K562 (cell line): ENCODE results near the gene TRNT1. TPM values are rescaled to one million over a fixed set of nuclear protein-coding genes. Genes with fewer than 3 reads are reported as not detected.
A peak's percentile ranks its signal among the peaks of the same experiment; 100 is the strongest.

Source experiments
- ATAC-seq: fragments of 200-7000 bp; cut with Tn5 transposase; 3 replicates; pipeline ENCODE4 v1.9.1; 2020; ENCODE audit warnings: moderate library complexity
- BruUV-seq: library from RNA; stranded (reverse); fragments of 400-500 nt; replicated peaks from 2 replicates; lab custom pipeline; 2021; lab: Mats Ljungman, UMichigan
- CTCF ChIA-PET: fragments of 300-600 bp; formaldehyde crosslinking; extraction: SDS; loops from one replicate; lab custom pipeline; 2021; ENCODE audit warnings: low intra/inter-chr PET ratio; lab: Yijun Ruan, JAX
- POLR2A ChIA-PET: fragments of 300-600, 350-650 bp; sonication (Branson Sonifier 250); formaldehyde crosslinking; extraction: SDS; loops from one replicate; lab custom pipeline; 2021; ENCODE audit warnings: antibody characterized with exemption, inconsistent platforms; lab: Yijun Ruan, JAX
- DNase-seq, 4 experiments: peaks; one replicate each; pipeline versions ENCODE4 v3.0.0 to v3.0.0-alpha.2; 2011 to 2018; ENCODE audit warnings: low spot score in 3 of 4, mixed read lengths in 3 of 4; ENCODE audit errors: extremely low read depth in 1 of 4
- FAIRE-seq: peaks from 2 replicates; lab custom pipeline; 2011; peaks lifted over from hg19 to GRCh38; lab: Jason Lieb, UNC
- H2AFZ ChIP-seq: 2 replicates; pipeline ENCODE4 v1.6.0; 2011; ENCODE audit warnings: low read depth, low read length, control low read depth, inconsistent platforms
- H3K27ac ChIP-seq: fragments of 200-600 bp; 3 replicates; pipeline ENCODE4 v1.8.0; 2011; ENCODE audit warnings: low read depth, mild to moderate bottlenecking, control low read depth, inconsistent platforms, low read length, moderate library complexity, mixed read lengths; ENCODE audit errors: extremely low read depth
- H3K27me3 ChIP-seq, 2 experiments: fragments of 300-600 bp in 1 of 2; 2 replicates in 1 of 2; 3 replicates in 1 of 2; pipeline versions ENCODE4 v1.6.0 to v1.8.0; 2011; ENCODE audit warnings: inconsistent platforms in 2 of 2, low read length in 2 of 2, mild to moderate bottlenecking in 1 of 2, mixed read lengths in 1 of 2, moderate library complexity in 1 of 2; ENCODE audit not compliant: control insufficient read depth in 2 of 2, insufficient read depth in 2 of 2
- H3K36me3 ChIP-seq: fragments of 300-600 bp; 3 replicates; pipeline ENCODE4 v1.8.0; 2011; ENCODE audit warnings: mild to moderate bottlenecking, low read length, inconsistent platforms; ENCODE audit not compliant: control insufficient read depth, insufficient read depth
- H3K4me1 ChIP-seq, 2 experiments: fragments of 200-600 bp in 1 of 2; replicated peaks in 1 of 2; 2 replicates in 1 of 2; 3 replicates in 1 of 2; pipeline versions ENCODE4 v1.5.1 to v1.8.0; 2011; ENCODE audit warnings: inconsistent platforms in 2 of 2, low read length in 2 of 2, mild to moderate bottlenecking in 1 of 2, mixed read lengths in 1 of 2, moderate library complexity in 1 of 2; ENCODE audit not compliant: control insufficient read depth in 2 of 2, insufficient read depth in 2 of 2
- H3K4me2 ChIP-seq: 2 replicates; pipeline ENCODE4 v1.6.1; 2011; ENCODE audit warnings: low read length, control low read depth, inconsistent platforms, mixed read lengths; ENCODE audit not compliant: insufficient read depth
- H3K4me3 ChIP-seq: fragments of 200-600 bp; sonication (generic), shearing (Covaris generic); 2 replicates; pipeline ENCODE4 v1.5.1; 2016; ENCODE audit warnings: control low read depth, inconsistent platforms
- H3K79me2 ChIP-seq: fragments of 200-600 bp; 3 replicates; pipeline ENCODE4 v1.8.0; 2011; ENCODE audit warnings: low read length, inconsistent platforms; ENCODE audit not compliant: control insufficient read depth, insufficient read depth
- H3K9ac ChIP-seq, 2 experiments: 2 replicates each; pipeline versions ENCODE4 v1.6.0 to v1.6.1; 2011; ENCODE audit warnings: low read depth in 2 of 2, low read length in 2 of 2, control low read depth in 1 of 2, inconsistent platforms in 1 of 2, mild to moderate bottlenecking in 1 of 2, mixed read lengths in 1 of 2; ENCODE audit not compliant: insufficient read depth in 1 of 2
- H3K9me1 ChIP-seq: one replicate; pipeline ENCODE4 v1.6.0; 2011; ENCODE audit warnings: inconsistent platforms, mild to moderate bottlenecking, low read length, moderate library complexity; ENCODE audit not compliant: control insufficient read depth, insufficient read depth
- H3K9me3 ChIP-seq: replicated peaks from 2 replicates; pipeline ENCODE4 v1.5.1; 2011; ENCODE audit warnings: low read depth, low read length, inconsistent platforms; ENCODE audit not compliant: control insufficient read depth, insufficient read depth
- H4K20me1 ChIP-seq: replicated peaks from 2 replicates; pipeline ENCODE4 v1.6.1; 2011; ENCODE audit warnings: low read length, inconsistent platforms, mixed read lengths; ENCODE audit not compliant: control insufficient read depth, insufficient read depth
- CBFA2T2 ChIP-seq: fragments of 450-650 bp; conservative IDR thresholded peaks from 2 replicates; pipeline ENCODE4 v1.6.1; 2017; ENCODE audit warnings: mild to moderate bottlenecking
- CBX8 ChIP-seq: fragments of 200-600 bp; sonication (generic); IDR thresholded peaks from 2 replicates; pipeline ENCODE4 v1.6.1; 2012; ENCODE audit warnings: borderline replicate concordance, mixed run types, low read depth, mild to moderate bottlenecking, moderate library complexity, mixed read lengths, low read length, control low read depth, inconsistent platforms; ENCODE audit not compliant: poor library complexity, severe bottlenecking; ENCODE audit errors: extremely low read depth
- CTBP1 ChIP-seq: fragments of 450-650 bp; IDR thresholded peaks from 2 replicates; pipeline ENCODE4 v1.6.1; 2016; ENCODE audit warnings: borderline replicate concordance
- ETV1 ChIP-seq: fragments of 450-650 bp; conservative IDR thresholded peaks from 2 replicates; pipeline ENCODE4 v1.6.1; 2016; ENCODE audit warnings: missing genetic modification characterization, control low read depth, low read depth, missing compliant biosample characterization
- FOSL1 ChIP-seq: fragments of 200-800 bp; sonication (Bioruptor generic); conservative IDR thresholded peaks from 2 replicates; pipeline ENCODE4 v1.6.1; 2016; ENCODE audit warnings: missing genetic modification characterization, missing compliant biosample characterization
- GABPB2 ChIP-seq: fragments of 250-450 bp; sonication (Bioruptor Pico); conservative IDR thresholded peaks from 2 replicates; pipeline ENCODE4 v1.5.1; 2021; ENCODE audit warnings: mild to moderate bottlenecking
- KDM1A ChIP-seq, 2 experiments: fragments of 450-650 bp; IDR thresholded peaks; 2 replicates each; pipeline ENCODE4 v1.6.1; 2016; ENCODE audit warnings: mild to moderate bottlenecking in 2 of 2
- L3MBTL2 ChIP-seq: fragments of 450-650 bp; IDR thresholded peaks from 2 replicates; pipeline ENCODE4 v1.6.1; 2016; ENCODE audit warnings: mild to moderate bottlenecking, moderate library complexity
- PKNOX1 ChIP-seq: fragments of 450-650 bp; IDR thresholded peaks from 2 replicates; pipeline ENCODE4 v1.6.1; 2016
- PML ChIP-seq: IDR thresholded peaks from 2 replicates; pipeline ENCODE4 v1.6.1; 2012; ENCODE audit warnings: low read length, inconsistent platforms
- POLR2AphosphoS5 ChIP-seq: IDR thresholded peaks from 2 replicates; pipeline ENCODE4 v1.6.1; 2011; ENCODE audit warnings: mild to moderate bottlenecking, low read depth, low read length, moderate library complexity; ENCODE audit not compliant: control insufficient read depth, insufficient read depth
- RBM15 ChIP-seq: fragments of 200-400 bp; formaldehyde crosslinking; IDR thresholded peaks from 2 replicates; pipeline ENCODE4 v1.6.1; 2018; ENCODE audit warnings: mild to moderate bottlenecking, low read length, moderate library complexity; ENCODE audit not compliant: insufficient read depth
- RBM25 ChIP-seq: fragments of 200-400 bp; formaldehyde crosslinking; IDR thresholded peaks from 2 replicates; pipeline ENCODE4 v1.6.1; 2018; ENCODE audit warnings: low read length, low read depth, moderate library complexity; ENCODE audit not compliant: severe bottlenecking
- RCOR1 ChIP-seq, 2 experiments: IDR thresholded peaks; 2 replicates each; pipeline ENCODE4 v1.6.1; 2012; ENCODE audit warnings: low read depth in 2 of 2, low read length in 2 of 2, borderline replicate concordance in 1 of 2, improper control_type of control experiment in 1 of 2
- TSC22D4 ChIP-seq: fragments of 450-650 bp; IDR thresholded peaks from 2 replicates; pipeline ENCODE4 v1.6.1; 2016; ENCODE audit warnings: missing genetic modification characterization, missing biosample characterization, control low read depth
- ZNF175 ChIP-seq: fragments of 200-800 bp; sonication (Bioruptor generic); IDR thresholded peaks from 2 replicates; pipeline ENCODE4 v1.6.1; 2016; ENCODE audit warnings: low read depth, mild to moderate bottlenecking, missing genetic modification characterization, missing compliant biosample characterization
- WGBS: fragments of 100-300 bp; shearing (Covaris generic); methylation state at CpG from one replicate; pipeline ENCODE4 v1.1.6; 2016; ENCODE audit warnings: low coverage, mixed read lengths; ENCODE audit not compliant: insufficient coverage; ENCODE audit errors: missing lambda C conversion rate; 5-methylcytosine and 5-hydroxymethylcytosine counted together
- in situ Hi-C: fragments of 300-500 bp; cut with MboI; formaldehyde crosslinking; loops from 4 replicates; pipeline ENCODE4 v1.15.0; 2018; ENCODE audit warnings: inconsistent platforms, mixed read lengths
- intact Hi-C: fragments of 100-400 bp; cut with micrococcal nuclease; formaldehyde crosslinking; loops from 2 replicates; pipeline ENCODE4 v1.14.2; 2022
- polyA plus RNA-seq, 8 experiments: library from polyadenylated mRNA; depleted of rRNA in 4 of 8; stranded (reverse) in 5 of 8; unstranded in 3 of 8; fragments of >200 nt; fragmentation: Nextera tagmentation in 2 of 8; fragmentation: Illumina TruSeq in 1 of 8; extraction: Ambion mirVana in 2 of 8; extraction: Trizol in 1 of 8; gene quantifications; 2 replicates each; pipeline versions ENCODE4 v1.2.1 to v1.2.3, GENCODE V29; 2011 to 2014; ENCODE audit warnings: inconsistent platforms in 1 of 8, missing spikeins in 1 of 8
- total RNA-seq, 7 experiments: library from RNA; depleted of rRNA in 6 of 7; stranded (reverse); fragments of >200 nt in 6 of 7; fragmentation: Illumina TruSeq in 2 of 7; extraction: Trizol in 2 of 7; gene quantifications; 2 replicates each; pipeline versions ENCODE4 v1.2.1 to v1.2.3, GENCODE V29; 2011 to 2021; ENCODE audit warnings: low replicate concordance in 1 of 7
- TF ChIP-seq, protein P1 (sequence below): fragments of 450-650 bp; formaldehyde crosslinking; IDR thresholded peaks from 2 replicates; pipeline ENCODE4 v1.4.0; 2020; ENCODE audit warnings: mild to moderate bottlenecking, moderate library complexity
- TF ChIP-seq, protein P2 (sequence below): fragments of 450-650 bp; IDR thresholded peaks from 2 replicates; pipeline ENCODE4 v1.6.1; 2014; ENCODE audit warnings: low read depth, mild to moderate bottlenecking, moderate library complexity, borderline replicate concordance

The TRNT1 gene
- total and polyA plus RNA-seq, 9 of the 15 experiments (the other 6 are each of a cell fraction or from before 2014, with no cell fraction given) = 38.1 to 58.2 (median 47.4) TPM

- ChIA-PET POLR2A (interaction anchor here (0.9 to 2.1 kb wide), 3 partner anchors 13 to 1096 kb away, joined by 4 to 5 read pairs (median 5); partner anchors contain the start of gene CRBN), CTCF (no interaction called here)
- Histone ChIP-seq H2AFZ (peak overlapping the region; percentile 79), H3K9ac (no peak overlapping the region; a peak in 1 of 4 replicates), H3K79me2 (no peaks in the 10 kb centered on the region), H3K36me3 (no peaks in the 10 kb centered on the region), H3K9me1 (no peaks in the 10 kb centered on the region), H4K20me1 (no peaks in the 10 kb centered on the region), H3K9me3 (no peaks in the 10 kb centered on the region), H3K27me3 (no peaks in the 10 kb centered on the region), H3K4me2 (peak overlapping the region; percentile 62), H3K4me1 (peaks cover 0 to 43% of the 10 kb centered on the region in 2 experiments; a peak in 3 of 5 replicates), H3K27ac (peak overlapping the region; percentile 27), H3K4me3 (no peak overlapping the region)
- ATAC-seq (peak; percentile 82), FAIRE-seq (peak; percentile 91), DNase-seq (peak; percentile 46 to 86 (median 63))
- 3% methylated on average over 4 of the region's 4 CpGs for WGBS
- BruUV-seq = no TSS peak
- in situ Hi-C loops = no loop called here
- intact Hi-C loops = loop anchor here (2.0 kb wide), 1 partner anchor 809 kb away; no protein-coding TSS in a partner anchor
- peak; percentile 41; the same call in 1 of the 2 replicates for TF ChIP-seq CTBP1
- TF ChIP-seq, protein P1, sequence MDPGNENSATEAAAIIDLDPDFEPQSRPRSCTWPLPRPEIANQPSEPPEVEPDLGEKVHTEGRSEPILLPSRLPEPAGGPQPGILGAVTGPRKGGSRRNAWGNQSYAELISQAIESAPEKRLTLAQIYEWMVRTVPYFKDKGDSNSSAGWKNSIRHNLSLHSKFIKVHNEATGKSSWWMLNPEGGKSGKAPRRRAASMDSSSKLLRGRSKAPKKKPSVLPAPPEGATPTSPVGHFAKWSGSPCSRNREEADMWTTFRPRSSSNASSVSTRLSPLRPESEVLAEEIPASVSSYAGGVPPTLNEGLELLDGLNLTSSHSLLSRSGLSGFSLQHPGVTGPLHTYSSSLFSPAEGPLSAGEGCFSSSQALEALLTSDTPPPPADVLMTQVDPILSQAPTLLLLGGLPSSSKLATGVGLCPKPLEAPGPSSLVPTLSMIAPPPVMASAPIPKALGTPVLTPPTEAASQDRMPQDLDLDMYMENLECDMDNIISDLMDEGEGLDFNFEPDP (CRISPR knock-in tag) = no peak
- 0 out of 2 replicates have a peak, but pooled peaks have one; percentile 34 for TF ChIP-seq FOSL1
- peak; percentile 62 for TF ChIP-seq ZNF175
- TF ChIP-seq ETV1 (tag) = peak; percentile 86
- no peak for TF ChIP-seq RBM25
- no peak for TF ChIP-seq GABPB2 (CRISPR knock-in tag)
- 0 out of 2 replicates have a peak, but pooled peaks have one; percentile 12 for TF ChIP-seq PKNOX1
- peak; percentile 49; the same call in 1 of the 2 replicates for TF ChIP-seq POLR2AphosphoS5
- TF ChIP-seq TSC22D4 (tag) = no peak
- peak; percentile 68 for TF ChIP-seq CBFA2T2
- TF ChIP-seq, protein P2, sequence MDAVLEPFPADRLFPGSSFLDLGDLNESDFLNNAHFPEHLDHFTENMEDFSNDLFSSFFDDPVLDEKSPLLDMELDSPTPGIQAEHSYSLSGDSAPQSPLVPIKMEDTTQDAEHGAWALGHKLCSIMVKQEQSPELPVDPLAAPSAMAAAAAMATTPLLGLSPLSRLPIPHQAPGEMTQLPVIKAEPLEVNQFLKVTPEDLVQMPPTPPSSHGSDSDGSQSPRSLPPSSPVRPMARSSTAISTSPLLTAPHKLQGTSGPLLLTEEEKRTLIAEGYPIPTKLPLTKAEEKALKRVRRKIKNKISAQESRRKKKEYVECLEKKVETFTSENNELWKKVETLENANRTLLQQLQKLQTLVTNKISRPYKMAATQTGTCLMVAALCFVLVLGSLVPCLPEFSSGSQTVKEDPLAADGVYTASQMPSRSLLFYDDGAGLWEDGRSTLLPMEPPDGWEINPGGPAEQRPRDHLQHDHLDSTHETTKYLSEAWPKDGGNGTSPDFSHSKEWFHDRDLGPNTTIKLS = no peak
- TF ChIP-seq KDM1A (IDR thresholded peaks at IDR 0.05) = peak; percentile 51 to 63; a peak in 3 of 4 replicates
- TF ChIP-seq RBM15 = no peak
- TF ChIP-seq RCOR1 (IDR thresholded peaks at IDR 0.05; ENCODE audit: borderline replicate concordance in 1 of 2, low read depth in 2 of 2, low read length in 2 of 2) = peak in 1 of 2 experiments; percentile 50; a peak in 2 of 4 replicates
- no peak for TF ChIP-seq PML
- TF ChIP-seq L3MBTL2 = peak; percentile 76; the same call in 1 of the 2 replicates
- TF ChIP-seq CBX8 = no peak
Measured at GRCh38 chr3:3191675-3192285, 65.0 kb downstream of the TRNT1 start.
